GM21367 (cell line): Measurements from ENCODE around the gene CST1.
A peak's percentile ranks its signal among the peaks of the same experiment; 100 is the strongest.
"Not testable (repeated sequence)": the region's sequence is repeated elsewhere in the genome, so short reads cannot be mapped to it uniquely, and the experiment has no call there.

Experiments used
- ATAC-seq: cut with Tn5 transposase; IDR thresholded peaks from one replicate; pipeline ENCODE4 v1.9.1; 2021; ENCODE audit not compliant: unreplicated experiment

Gene CST1

GRCh38 chr20:23750786-23751185, at the start of gene CST1:
TSS of gene CST1 (minus strand) at chr20:23750935. CDS start at chr20:23750866, 69 bp downstream.
- not testable (repeated sequence) for ATAC-seq

GRCh38 chr20:23799216-23799847, 48.6 kb upstream of the CST1 start:
- ATAC-seq: peak; percentile 82

GRCh38 chr20:23795526-23795925, 44.8 kb upstream of the CST1 start:
- no peak for ATAC-seq

- ATAC-seq: no peak
Observed at GRCh38 chr20:23794841-23795240, 44.1 kb upstream of the CST1 start.

GRCh38 chr20:23794065-23794464, 43.3 kb upstream of the CST1 start:
- ATAC-seq: no peak

- ATAC-seq: no peak
Observed at GRCh38 chr20:23783447-23783846, 32.7 kb upstream of the CST1 start.

GRCh38 chr20:23782366-23782983, 31.7 kb upstream of the CST1 start:
- ATAC-seq: no peak

GRCh38 chr20:23778676-23779075, 27.9 kb upstream of the CST1 start:
- not testable (repeated sequence) for ATAC-seq

- ATAC-seq: not testable (repeated sequence)
Observed at GRCh38 chr20:23777380-23777779, 26.6 kb upstream of the CST1 start.

- no peak for ATAC-seq
Observed at GRCh38 chr20:23776067-23776771, 25.5 kb upstream of the CST1 start.

- ATAC-seq: no peak
Observed at GRCh38 chr20:23774081-23774480, 23.3 kb upstream of the CST1 start.

- ATAC-seq: no peak
Observed at GRCh38 chr20:23773579-23773978, 22.8 kb upstream of the CST1 start.

GRCh38 chr20:23773127-23773526, 22.4 kb upstream of the CST1 start:
- ATAC-seq: no peak

- no peak for ATAC-seq
Observed at GRCh38 chr20:23772074-23772473, 21.3 kb upstream of the CST1 start.

- ATAC-seq: no peak
Observed at GRCh38 chr20:23770384-23770783, 19.6 kb upstream of the CST1 start.

- ATAC-seq: not testable (repeated sequence)
Observed at GRCh38 chr20:23768520-23768919, 17.8 kb upstream of the CST1 start.

- ATAC-seq: no peak
Observed at GRCh38 chr20:23766531-23766930, 15.8 kb upstream of the CST1 start.

- ATAC-seq: no peak
Observed at GRCh38 chr20:23765578-23765977, 14.8 kb upstream of the CST1 start.

- not testable (repeated sequence) for ATAC-seq
Observed at GRCh38 chr20:23764630-23765029, 13.9 kb upstream of the CST1 start.

- no peak for ATAC-seq
Observed at GRCh38 chr20:23763345-23763744, 12.6 kb upstream of the CST1 start.

- no peak for ATAC-seq
Observed at GRCh38 chr20:23759306-23759940, 8.7 kb upstream of the CST1 start.

GRCh38 chr20:23756792-23757191, 6.1 kb upstream of the CST1 start:
- ATAC-seq: not testable (repeated sequence)
